ENCODE data around the gene GBF1.

Gene GBF1

DNA sequence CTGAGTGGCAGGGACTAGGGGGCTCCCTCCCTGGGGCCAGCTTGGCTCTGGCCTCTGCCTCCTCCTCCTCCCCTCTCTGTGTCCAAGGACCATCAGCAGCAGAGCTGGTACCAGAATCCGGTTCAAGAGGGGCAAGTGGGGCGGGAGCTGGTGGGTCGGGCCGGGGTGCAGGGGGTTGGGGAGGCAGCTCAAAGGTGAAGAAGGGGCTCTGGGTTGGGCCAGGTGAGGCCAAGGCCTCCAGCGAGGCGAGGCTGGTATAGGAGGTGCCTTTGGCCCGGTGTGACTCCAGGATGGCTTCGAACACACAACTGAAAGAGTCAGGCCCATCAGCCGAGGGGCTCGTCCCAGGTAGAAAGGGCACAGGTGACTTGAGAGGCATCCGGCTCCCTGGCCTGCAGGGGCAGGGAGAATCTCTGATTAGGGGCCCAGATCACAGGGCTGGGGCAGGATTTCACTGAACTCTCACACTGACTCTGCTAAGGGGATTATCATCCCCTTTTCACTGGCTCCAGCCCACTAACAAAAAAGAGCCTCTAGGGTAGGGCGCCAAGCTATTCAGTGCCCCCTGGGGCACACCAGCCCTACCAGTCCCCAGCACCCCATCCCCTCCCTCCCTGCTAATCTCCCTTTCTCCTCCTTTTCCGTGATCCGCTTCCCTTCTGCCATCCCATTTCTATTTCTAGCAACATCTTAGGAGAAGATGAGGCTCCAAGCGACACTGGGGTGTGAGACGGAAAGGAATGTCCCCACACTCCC, 168.7 kb downstream of the GBF1 start:
- H3K27ac ChIP-seq (ENCODE audit: low read length) = no peak overlapping the region
- H4K20me1 ChIP-seq (ENCODE audit: insufficient read depth, low read length) = peaks cover 12% of the 10 kb centered on the region
- TF ChIP-seq, protein P1, sequence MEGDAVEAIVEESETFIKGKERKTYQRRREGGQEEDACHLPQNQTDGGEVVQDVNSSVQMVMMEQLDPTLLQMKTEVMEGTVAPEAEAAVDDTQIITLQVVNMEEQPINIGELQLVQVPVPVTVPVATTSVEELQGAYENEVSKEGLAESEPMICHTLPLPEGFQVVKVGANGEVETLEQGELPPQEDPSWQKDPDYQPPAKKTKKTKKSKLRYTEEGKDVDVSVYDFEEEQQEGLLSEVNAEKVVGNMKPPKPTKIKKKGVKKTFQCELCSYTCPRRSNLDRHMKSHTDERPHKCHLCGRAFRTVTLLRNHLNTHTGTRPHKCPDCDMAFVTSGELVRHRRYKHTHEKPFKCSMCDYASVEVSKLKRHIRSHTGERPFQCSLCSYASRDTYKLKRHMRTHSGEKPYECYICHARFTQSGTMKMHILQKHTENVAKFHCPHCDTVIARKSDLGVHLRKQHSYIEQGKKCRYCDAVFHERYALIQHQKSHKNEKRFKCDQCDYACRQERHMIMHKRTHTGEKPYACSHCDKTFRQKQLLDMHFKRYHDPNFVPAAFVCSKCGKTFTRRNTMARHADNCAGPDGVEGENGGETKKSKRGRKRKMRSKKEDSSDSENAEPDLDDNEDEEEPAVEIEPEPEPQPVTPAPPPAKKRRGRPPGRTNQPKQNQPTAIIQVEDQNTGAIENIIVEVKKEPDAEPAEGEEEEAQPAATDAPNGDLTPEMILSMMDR (IDR thresholded peaks at IDR 0.05; ENCODE audit: borderline replicate concordance, extremely low read depth, low read length, poor library complexity, severe bottlenecking) = no peak
- TF ChIP-seq EZH2 (IDR thresholded peaks at IDR 0.05; ENCODE audit: borderline replicate concordance, low read depth, low read length, severe bottlenecking) = no peak
- no peak overlapping the region for H3K4me2 ChIP-seq (ENCODE audit: insufficient read depth, low read length)
- no peak overlapping the region for H3K4me3 ChIP-seq (ENCODE audit: low read depth in 1 of 2, low read length in 2 of 2)
- peaks cover 9% of the 10 kb centered on the region for H3K4me1 ChIP-seq (ENCODE audit: insufficient read depth, low read length)
- DNase-seq (no peak), ATAC-seq (ENCODE audit: insufficient read depth, low read depth) (no peak)
- H3K36me3 ChIP-seq (ENCODE audit: insufficient read depth, low read length) = no peaks in the 10 kb centered on the region
- H3K9me3 ChIP-seq (ENCODE audit: insufficient read depth, low read length, severe bottlenecking) = no peaks in the 10 kb centered on the region
- no peaks in the 10 kb centered on the region for H3K79me2 ChIP-seq (ENCODE audit: insufficient read depth, low read length)
- H3K9ac ChIP-seq (ENCODE audit: low read depth, low read length) = no peak overlapping the region
- no peak overlapping the region for H2AFZ ChIP-seq (ENCODE audit: low read depth, low read length)
- peaks cover 22% of the 10 kb centered on the region for H3K27me3 ChIP-seq (ENCODE audit: insufficient read depth, low read length, poor library complexity)

DNA sequence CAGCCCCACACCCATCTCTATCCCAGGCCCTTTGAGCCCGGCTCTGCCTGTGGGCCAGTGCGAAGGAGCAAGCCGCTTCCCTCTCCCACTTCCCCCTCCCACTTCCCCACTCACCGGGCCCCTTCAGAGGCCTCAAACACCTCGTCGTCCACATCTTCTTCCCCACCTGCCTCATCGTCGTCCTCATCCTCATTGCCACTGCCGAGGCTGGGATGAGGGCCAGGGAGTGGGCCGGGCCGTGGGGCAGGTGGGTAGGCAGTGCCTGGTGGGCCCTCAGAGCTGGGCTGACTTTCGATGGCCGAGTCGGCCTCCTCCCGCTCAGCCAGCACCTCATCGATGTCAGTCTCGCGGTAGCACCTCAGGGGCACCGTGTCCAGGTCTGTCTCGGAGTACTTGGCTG, 169.4 kb downstream of the GBF1 start:
- Histone ChIP-seq H3K9ac (ENCODE audit: low read depth, low read length) (no peak overlapping the region), H2AFZ (ENCODE audit: low read depth, low read length) (no peak overlapping the region), H3K79me2 (ENCODE audit: insufficient read depth, low read length) (no peaks in the 10 kb centered on the region), H3K36me3 (ENCODE audit: insufficient read depth, low read length) (no peaks in the 10 kb centered on the region), H3K27me3 (ENCODE audit: insufficient read depth, low read length, poor library complexity) (peaks cover 15% of the 10 kb centered on the region), H3K4me1 (ENCODE audit: insufficient read depth, low read length) (peaks cover 11% of the 10 kb centered on the region), H3K4me2 (ENCODE audit: insufficient read depth, low read length) (no peak overlapping the region), H3K27ac (ENCODE audit: low read length) (no peak overlapping the region), H3K9me3 (ENCODE audit: insufficient read depth, low read length, severe bottlenecking) (no peaks in the 10 kb centered on the region), H3K4me3 (ENCODE audit: low read depth in 1 of 2, low read length in 2 of 2) (no peak overlapping the region), H4K20me1 (ENCODE audit: insufficient read depth, low read length) (peaks cover 13% of the 10 kb centered on the region)
- no peak for ATAC-seq (ENCODE audit: insufficient read depth, low read depth)
- TF ChIP-seq EZH2 (IDR thresholded peaks at IDR 0.05; ENCODE audit: borderline replicate concordance, low read depth, low read length, severe bottlenecking) = no peak
- TF ChIP-seq, protein P1 (IDR thresholded peaks at IDR 0.05; ENCODE audit: borderline replicate concordance, extremely low read depth, low read length, poor library complexity, severe bottlenecking) = no peak
- DNase-seq = no peak

DNA sequence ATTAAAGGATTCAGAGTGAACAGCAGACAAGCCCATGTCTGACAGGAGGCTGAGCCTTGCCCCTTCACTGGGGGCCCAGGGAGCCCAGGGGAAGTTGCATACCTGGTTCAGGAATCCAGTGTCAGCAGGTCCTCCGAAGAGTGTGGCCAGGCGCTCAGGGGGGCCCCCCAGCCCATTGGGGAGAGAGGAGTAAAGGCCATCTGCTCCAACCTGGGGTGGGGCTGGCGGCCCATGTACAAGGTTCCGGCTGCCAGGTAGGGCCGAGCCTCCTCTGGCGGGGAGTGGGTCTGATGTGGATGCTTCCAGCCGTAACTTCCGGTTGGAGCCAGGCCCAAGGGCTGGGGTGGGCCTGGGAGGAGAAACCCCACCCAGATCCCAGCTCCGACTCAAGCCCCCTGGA, 171.0 kb downstream of the GBF1 start:
- DNase-seq = no peak
- Histone ChIP-seq H3K27me3 (ENCODE audit: insufficient read depth, low read length, poor library complexity) (no peaks in the 10 kb centered on the region), H2AFZ (ENCODE audit: low read depth, low read length) (no peak overlapping the region), H3K9me3 (ENCODE audit: insufficient read depth, low read length, severe bottlenecking) (no peaks in the 10 kb centered on the region), H3K4me3 (ENCODE audit: low read depth in 1 of 2, low read length in 2 of 2) (no peak overlapping the region), H3K36me3 (ENCODE audit: insufficient read depth, low read length) (no peaks in the 10 kb centered on the region; the same call in 1 of the 2 replicates), H3K27ac (ENCODE audit: low read length) (no peak overlapping the region), H3K4me1 (ENCODE audit: insufficient read depth, low read length) (peaks cover 17% of the 10 kb centered on the region), H3K9ac (ENCODE audit: low read depth, low read length) (no peak overlapping the region), H3K4me2 (ENCODE audit: insufficient read depth, low read length) (no peak overlapping the region), H4K20me1 (ENCODE audit: insufficient read depth, low read length) (peaks cover 10% of the 10 kb centered on the region), H3K79me2 (ENCODE audit: insufficient read depth, low read length) (peaks cover 1% of the 10 kb centered on the region; the same call in 1 of the 2 replicates)
- no peak for TF ChIP-seq EZH2 (IDR thresholded peaks at IDR 0.05; ENCODE audit: borderline replicate concordance, low read depth, low read length, severe bottlenecking)
- TF ChIP-seq, protein P1 (IDR thresholded peaks at IDR 0.05; ENCODE audit: borderline replicate concordance, extremely low read depth, low read length, poor library complexity, severe bottlenecking) = no peak
- no peak for ATAC-seq (ENCODE audit: insufficient read depth, low read depth)
